ENCODE measurements around the gene BOD1. TPM values are rescaled to one million over a fixed set of nuclear protein-coding genes. Genes with fewer than 3 reads are reported as not detected.

BOD1 gene
- total and polyA plus RNA-seq, 2 of the 8 experiments (the other 6 are each of a cell fraction or from before 2014, with no cell fraction given), result 107 to 149 TPM

DNA sequence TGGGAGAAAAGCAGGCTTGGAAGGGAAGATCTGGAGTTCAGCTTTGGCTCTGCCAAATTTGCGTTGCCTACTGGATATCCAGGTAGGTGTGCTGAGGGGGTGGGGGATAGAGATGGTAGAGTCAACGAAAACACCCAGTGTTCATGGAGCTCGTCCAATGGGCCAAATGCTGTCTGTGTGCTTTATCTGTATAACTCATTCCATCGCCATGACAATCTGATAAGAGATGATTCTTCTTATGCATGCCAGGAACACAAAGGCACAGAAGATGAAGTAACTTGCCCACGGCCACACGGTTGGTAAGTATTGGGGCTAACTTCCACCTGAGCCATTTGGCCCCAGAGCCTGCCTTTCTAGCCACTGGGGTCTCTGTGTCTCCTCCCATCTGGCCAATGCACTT, 53.2 kb downstream of the BOD1 start (continued):
- TF ChIP-seq, protein P1, sequence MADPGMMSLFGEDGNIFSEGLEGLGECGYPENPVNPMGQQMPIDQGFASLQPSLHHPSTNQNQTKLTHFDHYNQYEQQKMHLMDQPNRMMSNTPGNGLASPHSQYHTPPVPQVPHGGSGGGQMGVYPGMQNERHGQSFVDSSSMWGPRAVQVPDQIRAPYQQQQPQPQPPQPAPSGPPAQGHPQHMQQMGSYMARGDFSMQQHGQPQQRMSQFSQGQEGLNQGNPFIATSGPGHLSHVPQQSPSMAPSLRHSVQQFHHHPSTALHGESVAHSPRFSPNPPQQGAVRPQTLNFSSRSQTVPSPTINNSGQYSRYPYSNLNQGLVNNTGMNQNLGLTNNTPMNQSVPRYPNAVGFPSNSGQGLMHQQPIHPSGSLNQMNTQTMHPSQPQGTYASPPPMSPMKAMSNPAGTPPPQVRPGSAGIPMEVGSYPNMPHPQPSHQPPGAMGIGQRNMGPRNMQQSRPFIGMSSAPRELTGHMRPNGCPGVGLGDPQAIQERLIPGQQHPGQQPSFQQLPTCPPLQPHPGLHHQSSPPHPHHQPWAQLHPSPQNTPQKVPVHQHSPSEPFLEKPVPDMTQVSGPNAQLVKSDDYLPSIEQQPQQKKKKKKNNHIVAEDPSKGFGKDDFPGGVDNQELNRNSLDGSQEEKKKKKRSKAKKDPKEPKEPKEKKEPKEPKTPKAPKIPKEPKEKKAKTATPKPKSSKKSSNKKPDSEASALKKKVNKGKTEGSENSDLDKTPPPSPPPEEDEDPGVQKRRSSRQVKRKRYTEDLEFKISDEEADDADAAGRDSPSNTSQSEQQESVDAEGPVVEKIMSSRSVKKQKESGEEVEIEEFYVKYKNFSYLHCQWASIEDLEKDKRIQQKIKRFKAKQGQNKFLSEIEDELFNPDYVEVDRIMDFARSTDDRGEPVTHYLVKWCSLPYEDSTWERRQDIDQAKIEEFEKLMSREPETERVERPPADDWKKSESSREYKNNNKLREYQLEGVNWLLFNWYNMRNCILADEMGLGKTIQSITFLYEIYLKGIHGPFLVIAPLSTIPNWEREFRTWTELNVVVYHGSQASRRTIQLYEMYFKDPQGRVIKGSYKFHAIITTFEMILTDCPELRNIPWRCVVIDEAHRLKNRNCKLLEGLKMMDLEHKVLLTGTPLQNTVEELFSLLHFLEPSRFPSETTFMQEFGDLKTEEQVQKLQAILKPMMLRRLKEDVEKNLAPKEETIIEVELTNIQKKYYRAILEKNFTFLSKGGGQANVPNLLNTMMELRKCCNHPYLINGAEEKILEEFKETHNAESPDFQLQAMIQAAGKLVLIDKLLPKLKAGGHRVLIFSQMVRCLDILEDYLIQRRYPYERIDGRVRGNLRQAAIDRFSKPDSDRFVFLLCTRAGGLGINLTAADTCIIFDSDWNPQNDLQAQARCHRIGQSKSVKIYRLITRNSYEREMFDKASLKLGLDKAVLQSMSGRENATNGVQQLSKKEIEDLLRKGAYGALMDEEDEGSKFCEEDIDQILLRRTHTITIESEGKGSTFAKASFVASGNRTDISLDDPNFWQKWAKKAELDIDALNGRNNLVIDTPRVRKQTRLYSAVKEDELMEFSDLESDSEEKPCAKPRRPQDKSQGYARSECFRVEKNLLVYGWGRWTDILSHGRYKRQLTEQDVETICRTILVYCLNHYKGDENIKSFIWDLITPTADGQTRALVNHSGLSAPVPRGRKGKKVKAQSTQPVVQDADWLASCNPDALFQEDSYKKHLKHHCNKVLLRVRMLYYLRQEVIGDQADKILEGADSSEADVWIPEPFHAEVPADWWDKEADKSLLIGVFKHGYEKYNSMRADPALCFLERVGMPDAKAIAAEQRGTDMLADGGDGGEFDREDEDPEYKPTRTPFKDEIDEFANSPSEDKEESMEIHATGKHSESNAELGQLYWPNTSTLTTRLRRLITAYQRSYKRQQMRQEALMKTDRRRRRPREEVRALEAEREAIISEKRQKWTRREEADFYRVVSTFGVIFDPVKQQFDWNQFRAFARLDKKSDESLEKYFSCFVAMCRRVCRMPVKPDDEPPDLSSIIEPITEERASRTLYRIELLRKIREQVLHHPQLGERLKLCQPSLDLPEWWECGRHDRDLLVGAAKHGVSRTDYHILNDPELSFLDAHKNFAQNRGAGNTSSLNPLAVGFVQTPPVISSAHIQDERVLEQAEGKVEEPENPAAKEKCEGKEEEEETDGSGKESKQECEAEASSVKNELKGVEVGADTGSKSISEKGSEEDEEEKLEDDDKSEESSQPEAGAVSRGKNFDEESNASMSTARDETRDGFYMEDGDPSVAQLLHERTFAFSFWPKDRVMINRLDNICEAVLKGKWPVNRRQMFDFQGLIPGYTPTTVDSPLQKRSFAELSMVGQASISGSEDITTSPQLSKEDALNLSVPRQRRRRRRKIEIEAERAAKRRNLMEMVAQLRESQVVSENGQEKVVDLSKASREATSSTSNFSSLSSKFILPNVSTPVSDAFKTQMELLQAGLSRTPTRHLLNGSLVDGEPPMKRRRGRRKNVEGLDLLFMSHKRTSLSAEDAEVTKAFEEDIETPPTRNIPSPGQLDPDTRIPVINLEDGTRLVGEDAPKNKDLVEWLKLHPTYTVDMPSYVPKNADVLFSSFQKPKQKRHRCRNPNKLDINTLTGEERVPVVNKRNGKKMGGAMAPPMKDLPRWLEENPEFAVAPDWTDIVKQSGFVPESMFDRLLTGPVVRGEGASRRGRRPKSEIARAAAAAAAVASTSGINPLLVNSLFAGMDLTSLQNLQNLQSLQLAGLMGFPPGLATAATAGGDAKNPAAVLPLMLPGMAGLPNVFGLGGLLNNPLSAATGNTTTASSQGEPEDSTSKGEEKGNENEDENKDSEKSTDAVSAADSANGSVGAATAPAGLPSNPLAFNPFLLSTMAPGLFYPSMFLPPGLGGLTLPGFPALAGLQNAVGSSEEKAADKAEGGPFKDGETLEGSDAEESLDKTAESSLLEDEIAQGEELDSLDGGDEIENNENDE (IDR thresholded peaks at IDR 0.05; ENCODE audit: insufficient replicate concordance, low read length), result no peak
- TF ChIP-seq BRCA1 (IDR thresholded peaks at IDR 0.05; ENCODE audit: low read depth, low read length), result no peak
- TF ChIP-seq NANOG (IDR thresholded peaks at IDR 0.05; ENCODE audit: insufficient read depth, low read depth, low read length, poor library complexity, severe bottlenecking), result no peak
- no peak for TF ChIP-seq SUZ12 (IDR thresholded peaks at IDR 0.05; ENCODE audit: low read length)
- no peak for TF ChIP-seq NRF1 (IDR thresholded peaks at IDR 0.05; ENCODE audit: low read depth, low read length)
- TF ChIP-seq PHF8 (conservative IDR thresholded peaks at IDR 0.05; ENCODE audit: low read depth, low read length), result no peak
- no peak for TF ChIP-seq CBX5 (IDR thresholded peaks at IDR 0.05; ENCODE audit: low read depth, low read length)
- no peak for TF ChIP-seq TCF12 (IDR thresholded peaks at IDR 0.05; ENCODE audit: low read depth, low read length)
- no peak for TF ChIP-seq CHD1 (IDR thresholded peaks at IDR 0.05; ENCODE audit: low read depth, low read length)

All from H1 (cell line).